SH-SY5Y (cell line): ENCODE results near the gene HNRNPLL.

Experiments
- GATA2 ChIP-seq: IDR thresholded peaks from 2 replicates; pipeline ENCODE4 v1.6.1; 2011; ENCODE audit warnings: mild to moderate bottlenecking, low read depth, low read length
- GATA3 ChIP-seq: IDR thresholded peaks from 2 replicates; pipeline ENCODE4 v1.6.1; 2011; ENCODE audit warnings: low read depth, mild to moderate bottlenecking, low read length, moderate library complexity

DNA sequence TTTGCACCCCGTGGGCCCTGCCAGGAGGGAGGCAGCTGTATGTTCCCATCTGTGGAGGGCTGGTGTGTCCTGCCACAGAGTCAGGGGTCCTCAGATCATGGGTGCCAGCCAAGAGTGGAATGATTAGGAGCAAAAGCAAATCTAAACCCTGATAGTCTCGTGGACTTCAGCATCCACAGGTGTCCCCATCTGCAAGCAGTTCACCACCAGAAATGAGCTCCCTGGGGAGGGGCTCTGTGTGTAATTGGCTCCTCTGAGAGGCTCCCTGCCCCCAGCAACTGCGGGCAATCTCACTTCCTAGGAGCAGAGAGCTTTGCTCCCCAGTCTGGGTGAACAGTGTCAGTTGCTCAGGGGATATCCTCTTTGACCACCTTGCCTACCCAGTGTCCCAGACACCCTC, 78.1 kb downstream of the HNRNPLL start:
- TF ChIP-seq GATA2, result no peak
- no peak for TF ChIP-seq GATA3
